Mesothelial cell of epicardium (in vitro differentiated cells): ENCODE measurements around the gene ACTN4. TPM values are rescaled to one million over a fixed set of nuclear protein-coding genes. Genes with fewer than 3 reads are reported as not detected.
A peak's percentile ranks its signal among the peaks of the same experiment; 100 is the strongest.

Source experiments
- DNase-seq, 2 experiments: peaks; one replicate each; pipeline ENCODE4 v3.0.0; 2021; ENCODE audit warnings: low spot score in 2 of 2; ENCODE audit not compliant: unreplicated experiment in 2 of 2
- H3K27ac Mint-ChIP-seq: 2 replicates; pipeline ENCODE4 v1.8.0; 2021; ENCODE audit warnings: mixed read lengths
- H3K27me3 Mint-ChIP-seq: 2 replicates; pipeline ENCODE4 v1.8.0; 2021; ENCODE audit warnings: low read depth, mixed read lengths
- H3K36me3 Mint-ChIP-seq: 2 replicates; pipeline ENCODE4 v1.8.0; 2021; ENCODE audit warnings: mixed read lengths
- H3K4me1 Mint-ChIP-seq: 2 replicates; pipeline ENCODE4 v1.8.0; 2021; ENCODE audit warnings: mixed read lengths
- H3K4me3 Mint-ChIP-seq: 2 replicates; pipeline ENCODE4 v1.8.0; 2021; ENCODE audit warnings: mild to moderate bottlenecking, moderate library complexity, mixed read lengths
- H3K9me3 Mint-ChIP-seq: 2 replicates; pipeline ENCODE4 v1.8.0; 2021; ENCODE audit warnings: mixed read lengths
- CTCF ChIP-seq: fragments of 200-600 bp; sonication (generic); IDR thresholded peaks from one replicate; pipeline ENCODE4 v1.5.0; 2021; ENCODE audit warnings: antibody characterized with exemption; ENCODE audit not compliant: unreplicated experiment
- total RNA-seq: library from RNA; stranded (reverse); gene quantifications from 3 replicates; pipeline ENCODE4 v1.2.1, GENCODE V29; 2021

ACTN4 gene
- total RNA-seq, 1 donor from 2014 or later: 452 TPM

- no peaks in the 10 kb centered on the region for H3K27me3 Mint-ChIP-seq
- no peaks in the 10 kb centered on the region for H3K36me3 Mint-ChIP-seq
- H3K4me1 Mint-ChIP-seq: peaks cover 2% of the 10 kb centered on the region
- H3K9me3 Mint-ChIP-seq: no peaks in the 10 kb centered on the region
- no peak for DNase-seq
- H3K27ac Mint-ChIP-seq: no peak overlapping the region
- no peak for TF ChIP-seq CTCF
- H3K4me3 Mint-ChIP-seq: no peak overlapping the region
Observed at GRCh38 chr19:38642176-38642575, 5.3 kb upstream of the ACTN4 start.

GRCh38 chr19:38644719-38645118 is 2.7 kb upstream of the ACTN4 start:
- H3K4me1 Mint-ChIP-seq: peaks cover 11% of the 10 kb centered on the region
- no peak overlapping the region for H3K27ac Mint-ChIP-seq
- H3K36me3 Mint-ChIP-seq: no peaks in the 10 kb centered on the region
- no peak for TF ChIP-seq CTCF
- DNase-seq: no peak
- H3K27me3 Mint-ChIP-seq: no peaks in the 10 kb centered on the region
- no peaks in the 10 kb centered on the region for H3K9me3 Mint-ChIP-seq
- no peak overlapping the region for H3K4me3 Mint-ChIP-seq

- peak overlapping the region; percentile 90 for H3K4me3 Mint-ChIP-seq
- no peaks in the 10 kb centered on the region for H3K27me3 Mint-ChIP-seq
- no peak for TF ChIP-seq CTCF
- H3K9me3 Mint-ChIP-seq: no peaks in the 10 kb centered on the region
- H3K4me1 Mint-ChIP-seq: peaks cover 45% of the 10 kb centered on the region
- H3K27ac Mint-ChIP-seq: peak overlapping the region; percentile 95
- no peak for DNase-seq
- H3K36me3 Mint-ChIP-seq: no peaks in the 10 kb centered on the region
Observed at GRCh38 chr19:38647966-38648768, 718 bp downstream of the ACTN4 start.

- no peaks in the 10 kb centered on the region for H3K36me3 Mint-ChIP-seq
- H3K9me3 Mint-ChIP-seq: no peaks in the 10 kb centered on the region
- peaks cover 52% of the 10 kb centered on the region for H3K4me1 Mint-ChIP-seq
- H3K27ac Mint-ChIP-seq: peak overlapping the region; percentile 95
- no peak for DNase-seq
- H3K27me3 Mint-ChIP-seq: no peaks in the 10 kb centered on the region
- no peak for TF ChIP-seq CTCF
- peak overlapping the region; percentile 90 for H3K4me3 Mint-ChIP-seq
Observed at GRCh38 chr19:38648769-38649304, 1.4 kb downstream of the ACTN4 start.

- TF ChIP-seq CTCF: no peak
- no peaks in the 10 kb centered on the region for H3K9me3 Mint-ChIP-seq
- H3K4me1 Mint-ChIP-seq: peaks cover 58% of the 10 kb centered on the region
- DNase-seq: no peak
- peak overlapping the region; percentile 95 for H3K27ac Mint-ChIP-seq
- no peaks in the 10 kb centered on the region for H3K27me3 Mint-ChIP-seq
- no peaks in the 10 kb centered on the region for H3K36me3 Mint-ChIP-seq
- peak overlapping the region; percentile 90 for H3K4me3 Mint-ChIP-seq
Observed at GRCh38 chr19:38649305-38650171, 2.1 kb downstream of the ACTN4 start.
